Right lobe of liver (tissue), 6 donors: Measurements from ENCODE around the gene CCDC8. TPM values are rescaled to one million over a fixed set of nuclear protein-coding genes. Genes with fewer than 3 reads are reported as not detected.
"Not testable (repeated sequence)": the region's sequence is repeated elsewhere in the genome, so short reads cannot be mapped to it uniquely, and the experiment has no call there.

Source experiments
- ATAC-seq, 4 donors: fragments of 200-7000 bp; cut with Tn5 transposase; one replicate each; pipeline ENCODE4 v1.9.1; 2020; ENCODE audit warnings: mild to moderate bottlenecking in 4 of 4, moderate library complexity in 4 of 4
- DNase-seq, 3 donors: peaks; one replicate each; pipeline ENCODE4 v3.0.0-alpha.2; 2020
- H3K27ac ChIP-seq, 3 donors: fragments of 200-600 bp; one replicate each; pipeline ENCODE4 v1.8.0; 2022
- H3K27me3 ChIP-seq, 2 donors: fragments of 200-600 bp; one replicate each; pipeline ENCODE4 v1.8.0; 2022
- H3K36me3 ChIP-seq, 4 donors: fragments of 200-600 bp; sonication (generic) in 1 of 4; one replicate each; pipeline versions ENCODE4 v1.5.1 to v1.8.0; 2017 to 2022; ENCODE audit warnings: control low read depth in 1 of 4
- H3K4me1 ChIP-seq, 4 donors: fragments of 200-600 bp; sonication (generic) in 1 of 4; one replicate each; pipeline versions ENCODE4 v1.5.1 to v1.8.0; 2017 to 2022; ENCODE audit warnings: control low read depth in 1 of 4
- H3K4me3 ChIP-seq, 3 donors: fragments of 200-600 bp; one replicate each; pipeline ENCODE4 v1.8.0; 2022
- H3K9me3 ChIP-seq, 4 donors: fragments of 200-600 bp; sonication (generic) in 1 of 4; one replicate each; pipeline versions ENCODE4 v1.5.1 to v1.8.0; 2017 to 2022; ENCODE audit warnings: control low read depth in 1 of 4
- CTCF ChIP-seq, 4 donors: fragments of 200-600 bp in 3 of 4; fragments of 450-650 bp in 1 of 4; IDR thresholded peaks; one replicate each; pipeline versions ENCODE4 v1.5.1 to v1.8.0; 2016 to 2022; ENCODE audit warnings: antibody characterized with exemption in 4 of 4, mild to moderate bottlenecking in 2 of 4
- POLR2A ChIP-seq: fragments of 450-650 bp; IDR thresholded peaks from one replicate; pipeline ENCODE4 v1.6.1; 2017; ENCODE audit warnings: antibody characterized with exemption, mild to moderate bottlenecking
- WGBS: methylation state at CpG from one replicate; pipeline ENCODE4 v1.1.6; 2018; ENCODE audit warnings: low coverage, low lambda C conversion rate; ENCODE audit not compliant: insufficient coverage; ENCODE audit errors: missing lambda C conversion rate; 5-methylcytosine and 5-hydroxymethylcytosine counted together
- intact Hi-C, 2 donors: fragments of 100-400 bp; cut with DNase I; formaldehyde crosslinking; loops; one replicate each; pipeline versions ENCODE4 v1.11.2 to v1.14.1; 2022
- total RNA-seq, 6 experiments: library from RNA; depleted of rRNA in 2 of 6; stranded (reverse); fragments of >200 nt in 2 of 6; fragmentation: NEBNext Ultra II Directional in 3 of 6; extraction: Animal tissue kit (Norgen Biotek cat#: 25700) in 3 of 6; gene quantifications; one replicate each; pipeline versions ENCODE4 v1.1.0 to v1.2.4, GENCODE V29; 2016 to 2023
- donor health status: DM: no; HTN: yes; CAD: no.
- donor health status: DM: no; HTN: no; CAD: no.
- donor health status: DM: no; HTN: no; CAD: no.
- donor health status: DM: no; HTN: yes; CAD: no.
- donor health status: DM: no; HTN: yes; CAD: no.

CCDC8 gene
- total RNA-seq, 6 experiments from 2014 or later: 0.26 to 0.55 (median 0.44) TPM; not detected in 1

DNA sequence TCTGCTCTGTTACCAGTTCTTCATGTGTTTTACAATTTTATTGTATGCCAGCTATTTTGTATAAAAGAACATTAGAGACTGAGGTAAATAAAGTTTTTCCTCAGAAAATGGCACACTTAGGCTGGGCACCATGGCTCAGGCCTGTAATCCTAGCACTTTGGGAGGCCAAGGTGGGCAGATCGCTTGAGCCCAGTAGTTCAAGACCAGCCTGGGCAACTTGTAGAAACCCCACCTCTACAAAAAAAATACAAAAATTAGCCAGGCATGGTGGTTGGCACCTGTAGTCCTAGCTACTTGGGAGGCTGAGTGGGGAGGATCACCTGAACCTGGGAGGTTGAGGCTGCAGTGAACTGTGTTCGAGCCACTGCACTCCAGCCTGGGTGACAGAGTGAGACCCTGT is 32.0 kb downstream of the CCDC8 start:
- Histone ChIP-seq H3K27me3 (no peaks in the 10 kb centered on the region), H3K4me1 (peaks cover 0 to 4% (median 0%) of the 10 kb centered on the region in 4 donors), H3K36me3 (peaks cover 4 to 57% (median 16%) of the 10 kb centered on the region in 4 donors), H3K27ac (no peak overlapping the region), H3K4me3 (no peak overlapping the region), H3K9me3 (no peaks in the 10 kb centered on the region)
- TF ChIP-seq POLR2A: no peak
- TF ChIP-seq CTCF (IDR thresholded peaks at IDR 0.05): no peak
- DNase-seq (peak in 2 of 3 donors; percentile 2 to 16), ATAC-seq (no peak)
- intact Hi-C loops: loop anchor here in 1 of 2 donors (10.0 kb wide), 1 partner anchor 97 kb away; no protein-coding TSS in a partner anchor
- WGBS: 94% methylated on average over 2 of the region's 2 CpGs

GRCh38 chr19:46380690-46381089 is 32.7 kb downstream of the CCDC8 start:
- no peaks in the 10 kb centered on the region for H3K9me3 ChIP-seq
- H3K4me1 ChIP-seq: peaks cover 0 to 4% (median 0%) of the 10 kb centered on the region in 4 donors
- ATAC-seq (no peak), DNase-seq (no peak)
- peaks cover 4 to 62% (median 16%) of the 10 kb centered on the region in 4 donors for H3K36me3 ChIP-seq
- H3K27me3 ChIP-seq: no peaks in the 10 kb centered on the region
- intact Hi-C loops: loop anchor here in 1 of 2 donors (10.0 kb wide), 1 partner anchor 96 kb away; no protein-coding TSS in a partner anchor
- WGBS: 100% methylated on average over 1 of the region's 2 CpGs
- TF ChIP-seq POLR2A (no peak), CTCF (IDR thresholded peaks at IDR 0.05) (no peak)
- H3K4me3 ChIP-seq: no peak overlapping the region
- H3K27ac ChIP-seq: no peak overlapping the region

- no peak for DNase-seq
- Histone ChIP-seq H3K27ac (no peak overlapping the region), H3K27me3 (no peaks in the 10 kb centered on the region), H3K9me3 (no peaks in the 10 kb centered on the region), H3K4me1 (peaks cover 0 to 14% (median 7%) of the 10 kb centered on the region in 4 donors), H3K4me3 (no peak overlapping the region), H3K36me3 (peaks cover 4 to 54% (median 16%) of the 10 kb centered on the region in 4 donors)
- TF ChIP-seq POLR2A: no peak
- no peak for TF ChIP-seq CTCF (IDR thresholded peaks at IDR 0.05)
- WGBS: 35% methylated on average over 2 of the region's 2 CpGs
- ATAC-seq: peak in 2 of 4 donors; percentile 16 to 45
- intact Hi-C loops: no loop called here
Observed at GRCh38 chr19:46378268-46378667, 35.1 kb downstream of the CCDC8 start.

DNA sequence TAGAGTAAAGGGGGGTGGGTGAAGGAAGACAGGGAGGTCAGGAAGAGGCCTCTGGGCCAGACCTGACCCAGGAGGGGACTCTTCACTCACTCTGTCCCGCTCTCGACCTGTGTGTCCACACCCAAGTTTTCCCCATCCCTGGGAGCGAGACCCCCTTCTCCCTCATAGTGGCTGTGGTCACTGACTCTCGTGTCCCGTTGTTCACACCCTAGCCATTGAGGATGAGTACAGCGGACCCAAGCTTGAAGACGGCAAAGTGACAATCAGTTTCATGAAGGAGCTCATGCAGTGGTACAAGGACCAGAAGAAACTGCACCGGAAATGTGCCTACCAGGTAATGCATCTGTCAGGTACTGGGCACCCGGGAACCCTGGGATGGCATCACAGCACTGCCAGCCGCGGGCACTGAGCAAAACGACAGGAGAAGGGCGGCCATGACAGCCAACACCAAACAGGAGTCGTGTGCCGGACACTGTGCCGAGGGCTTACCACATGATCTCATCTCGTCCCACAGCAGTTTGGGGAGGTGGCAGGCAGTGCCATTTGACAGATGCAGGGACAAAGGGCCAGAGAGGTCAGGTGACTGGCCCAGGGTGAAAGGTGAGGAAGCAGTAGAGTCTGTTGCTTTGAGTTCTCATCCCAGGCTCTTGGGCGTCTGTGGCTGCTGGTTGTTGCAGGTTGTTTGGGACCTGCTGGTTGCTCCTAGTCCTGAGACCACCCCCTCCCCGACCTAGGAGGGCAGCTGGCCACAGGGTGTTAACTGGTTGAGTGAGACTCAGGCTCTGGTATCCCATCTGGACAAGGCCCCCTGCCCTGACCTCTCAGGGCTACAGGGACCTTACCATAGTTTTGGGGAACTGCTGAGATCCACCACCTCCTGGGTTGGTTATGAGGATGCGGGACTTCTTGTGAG is 36.9 kb downstream of the CCDC8 start:
- Histone ChIP-seq H3K4me3 (no peak overlapping the region), H3K27ac (no peak overlapping the region), H3K4me1 (peaks cover 0 to 15% (median 7%) of the 10 kb centered on the region in 4 donors), H3K9me3 (no peaks in the 10 kb centered on the region), H3K27me3 (no peaks in the 10 kb centered on the region), H3K36me3 (peaks cover 0 to 42% (median 10%) of the 10 kb centered on the region in 4 donors)
- WGBS: 97% methylated on average over 11 of the region's 20 CpGs
- peak; percentile 14 to 37 (median 32) for DNase-seq
- intact Hi-C loops: no loop called here
- TF ChIP-seq CTCF (IDR thresholded peaks at IDR 0.05) (no peak), POLR2A (no peak)
- ATAC-seq: no peak

DNA sequence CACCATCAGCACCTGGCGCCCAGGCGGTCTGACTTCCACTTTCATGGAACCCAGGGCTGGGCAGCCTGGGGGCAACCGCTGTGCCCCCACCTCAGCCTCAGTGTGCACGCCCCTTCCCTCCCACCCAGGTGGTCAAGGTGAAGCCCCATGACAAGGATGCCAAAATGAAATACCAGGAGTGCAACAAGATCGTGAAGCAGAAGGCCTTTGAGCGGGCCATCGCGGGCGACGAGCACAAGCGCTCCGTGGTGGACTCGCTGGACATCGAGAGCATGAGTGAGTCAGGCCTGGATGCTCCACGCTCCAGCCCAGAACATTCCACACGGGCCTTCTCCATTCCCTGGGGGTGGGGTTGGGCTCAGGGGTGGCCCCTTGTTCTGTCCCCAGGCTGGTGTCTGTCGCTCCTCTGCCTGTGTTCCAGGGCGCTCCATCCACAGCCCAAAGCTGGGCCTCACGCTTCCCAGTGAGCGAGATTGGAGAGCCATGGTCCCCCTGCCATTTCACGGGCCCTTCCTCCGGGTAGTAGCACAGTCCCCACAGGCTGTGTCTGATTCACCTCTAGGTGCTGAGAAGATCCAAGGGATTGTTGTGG is 37.8 kb downstream of the CCDC8 start:
- H3K4me3 ChIP-seq, intact Hi-C loops, H3K27me3 ChIP-seq, H3K9me3 ChIP-seq, H3K27ac ChIP-seq, ATAC-seq: not testable (repeated sequence)
- DNase-seq: peak; percentile 16 to 37 (median 31)
- H3K36me3 ChIP-seq: peaks cover 0 to 34% (median 7%) of the 10 kb centered on the region in 4 donors
- WGBS: no CpG with 5 or more reads among the region's 22 CpGs
- peaks cover 0 to 15% (median 7%) of the 10 kb centered on the region in 4 donors for H3K4me1 ChIP-seq
